Activated CD8-positive, alpha-beta memory T cell treated with anti-CD3 and anti-CD28 coated beads, Interleukin-2, amount 50 U/mL, for 24 hours (primary cell): ENCODE measurements around the gene RSRC1.
"Not testable (repeated sequence)": the region's sequence is repeated elsewhere in the genome, so short reads cannot be mapped to it uniquely, and the experiment has no call there.

Experiments
- DNase-seq: peaks from one replicate; pipeline ENCODE4 v3.0.0-alpha.2; 2020; ENCODE audit errors: extremely low read depth

Gene RSRC1

GRCh38 chr3:158528076-158528674 is 418.3 kb downstream of the RSRC1 start:
- DNase-seq = no peak

- DNase-seq = no peak
Observed at GRCh38 chr3:158531334-158531733, 421.4 kb downstream of the RSRC1 start.

- DNase-seq = no peak
Observed at GRCh38 chr3:158532099-158532734, 422.3 kb downstream of the RSRC1 start.

GRCh38 chr3:158535918-158536317 is 426.0 kb downstream of the RSRC1 start:
- DNase-seq = no peak

- peak; percentile 8 for DNase-seq
Observed at GRCh38 chr3:158539414-158540014, 429.6 kb downstream of the RSRC1 start.

GRCh38 chr3:158540066-158540465 is 430.2 kb downstream of the RSRC1 start:
- DNase-seq = no peak

- DNase-seq = no peak
Observed at GRCh38 chr3:158548691-158549090, 438.8 kb downstream of the RSRC1 start.

- not testable (repeated sequence) for DNase-seq
Observed at GRCh38 chr3:158549938-158550337, 440.0 kb downstream of the RSRC1 start.

GRCh38 chr3:158552124-158552523 is 442.2 kb downstream of the RSRC1 start:
- no peak for DNase-seq

- no peak for DNase-seq
Observed at GRCh38 chr3:158559504-158559903, 449.6 kb downstream of the RSRC1 start.

GRCh38 chr3:158560979-158561378 is 451.1 kb downstream of the RSRC1 start:
- no peak for DNase-seq

GRCh38 chr3:158562674-158563073 is 452.8 kb downstream of the RSRC1 start:
- no peak for DNase-seq

- no peak for DNase-seq
Observed at GRCh38 chr3:158563076-158563475, 453.2 kb downstream of the RSRC1 start.

GRCh38 chr3:158565076-158565475 is 455.2 kb downstream of the RSRC1 start:
- DNase-seq = no peak

- DNase-seq = no peak
Observed at GRCh38 chr3:158568784-158569183, 458.9 kb downstream of the RSRC1 start.

GRCh38 chr3:158569794-158570193 is 459.9 kb downstream of the RSRC1 start:
- DNase-seq = no peak

- peak; percentile 69 for DNase-seq
Observed at GRCh38 chr3:158570999-158571702, 461.3 kb downstream of the RSRC1 start, which contains the start of gene MLF1. TSS of gene MLF1 (plus strand) at chr3:158571194. CDS start at chr3:158571301, 107 bp downstream.

- DNase-seq = no peak
Observed at GRCh38 chr3:158571969-158572765, 462.3 kb downstream of the RSRC1 start.

- DNase-seq = no peak
Observed at GRCh38 chr3:158572766-158573060, 462.8 kb downstream of the RSRC1 start.

- DNase-seq = no peak
Observed at GRCh38 chr3:158573714-158574113, 463.8 kb downstream of the RSRC1 start.

- no peak for DNase-seq
Observed at GRCh38 chr3:158574646-158575045, 464.8 kb downstream of the RSRC1 start.

- no peak for DNase-seq
Observed at GRCh38 chr3:158590223-158590622, 480.3 kb downstream of the RSRC1 start.
